Fibroblast of lung (primary cell): ENCODE data around the gene TSSK2. TPM values are rescaled to one million over a fixed set of nuclear protein-coding genes. Genes with fewer than 3 reads are reported as not detected.

Experiments
- DNase-seq, 2 donors: peaks; one replicate each; pipeline versions ENCODE4 v3.0.0 to v3.0.0-alpha.2; 2010; ENCODE audit warnings: low read depth in 2 of 2
- H2AFZ ChIP-seq: 2 replicates; pipeline ENCODE4 v1.5.1; 2012; ENCODE audit warnings: low read length, control low read depth, inconsistent platforms
- H3K27ac ChIP-seq: 2 replicates; pipeline ENCODE4 v1.5.1; 2011; ENCODE audit warnings: low read length, control low read depth; ENCODE audit not compliant: insufficient read depth
- H3K27me3 ChIP-seq: 2 replicates; pipeline ENCODE4 v1.5.1; 2011; ENCODE audit warnings: mild to moderate bottlenecking, low read length; ENCODE audit not compliant: control insufficient read depth, insufficient read depth
- H3K36me3 ChIP-seq: 2 replicates; pipeline ENCODE4 v1.5.1; 2011; ENCODE audit warnings: low read length; ENCODE audit not compliant: control insufficient read depth, insufficient read depth
- H3K4me1 ChIP-seq: 2 replicates; pipeline ENCODE4 v1.5.1; 2011; ENCODE audit warnings: low read length; ENCODE audit not compliant: control insufficient read depth, insufficient read depth; ENCODE audit errors: extremely low read depth
- H3K4me2 ChIP-seq: 2 replicates; pipeline ENCODE4 v1.5.1; 2011; ENCODE audit warnings: low read length, control low read depth; ENCODE audit not compliant: insufficient read depth; ENCODE audit errors: extremely low read depth
- H3K4me3 ChIP-seq, 4 experiments: fragments of 200-600 bp in 1 of 4; sonication (generic) in 1 of 4; replicated peaks in 1 of 4; 2 replicates each; pipeline ENCODE4 v1.5.1; 2011 to 2016; ENCODE audit warnings: low read length in 4 of 4, low read depth in 3 of 4, mild to moderate bottlenecking in 3 of 4, control low read depth in 2 of 4, inconsistent platforms in 1 of 4, mixed read lengths in 1 of 4; ENCODE audit not compliant: insufficient read depth in 1 of 4; ENCODE audit errors: control extremely low read depth in 1 of 4
- H3K79me2 ChIP-seq: 2 replicates; pipeline ENCODE4 v1.5.1; 2012; ENCODE audit warnings: mild to moderate bottlenecking, low read length, inconsistent platforms; ENCODE audit not compliant: control insufficient read depth, insufficient read depth
- H3K9ac ChIP-seq: 2 replicates; pipeline ENCODE4 v1.5.1; 2011; ENCODE audit warnings: mild to moderate bottlenecking, low read length, control low read depth; ENCODE audit not compliant: insufficient read depth
- H3K9me3 ChIP-seq: 2 replicates; pipeline ENCODE4 v1.5.1; 2012; ENCODE audit warnings: low read depth, low read length; ENCODE audit not compliant: control insufficient read depth, insufficient read depth
- H4K20me1 ChIP-seq: 2 replicates; pipeline ENCODE4 v1.5.1; 2011; ENCODE audit warnings: low read length; ENCODE audit not compliant: control insufficient read depth, insufficient read depth; ENCODE audit errors: extremely low read depth
- CTCF ChIP-seq, 2 donors: IDR thresholded peaks in 1 of 2; conservative IDR thresholded peaks in 1 of 2; 1 replicate in 1 of 2; 2 replicates in 1 of 2; pipeline ENCODE4 v1.5.1; 2011 to 2012; ENCODE audit warnings: low read length in 2 of 2, control low read depth in 1 of 2, inconsistent platforms in 1 of 2, low read depth in 1 of 2, mild to moderate bottlenecking in 1 of 2
- EZH2 ChIP-seq: IDR thresholded peaks from 2 replicates; pipeline ENCODE4 v1.5.1; 2012; ENCODE audit warnings: low read length, control low read depth, mild to moderate bottlenecking; ENCODE audit errors: missing control alignments
- polyA plus RNA-seq, 2 donors: library from polyadenylated mRNA; depleted of rRNA in 1 of 2; stranded (reverse) in 1 of 2; unstranded in 1 of 2; fragments of >200 nt; gene quantifications; 2 replicates each; pipeline ENCODE4 v1.2.1, GENCODE V29; 2011 to 2012; ENCODE audit warnings: missing spikeins in 1 of 2
- total RNA-seq: library from RNA; depleted of rRNA; stranded (reverse); fragments of >200 nt; gene quantifications from 2 replicates; pipeline ENCODE4 v1.2.1, GENCODE V29; 2014

TSSK2 gene
- total and polyA plus RNA-seq, 2 donors (not counting 1 experiment from before 2014, with no cell fraction given), result not detected

DNA sequence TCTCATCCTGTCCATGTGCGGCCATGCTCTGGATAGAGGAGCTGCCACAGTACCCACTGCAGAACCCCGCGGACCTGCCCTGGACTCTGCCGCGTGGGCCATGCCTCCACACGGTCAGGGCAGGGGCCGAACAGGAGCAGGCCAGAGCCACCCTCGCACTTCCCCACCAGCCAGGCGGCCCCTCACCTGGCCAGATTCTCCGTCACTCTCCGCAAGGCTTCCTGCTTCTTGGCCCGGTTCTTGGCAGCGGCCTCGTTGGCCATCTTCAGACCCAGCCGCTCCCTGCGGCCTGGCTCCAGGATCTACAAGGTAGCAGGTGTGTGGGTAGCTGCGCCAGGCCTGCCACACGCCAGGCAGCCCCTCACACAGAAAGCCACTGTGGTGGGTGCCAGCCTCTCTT, 3.8 kb downstream of the TSSK2 start:
- Histone ChIP-seq H3K9ac (no peak overlapping the region), H3K79me2 (no peaks in the 10 kb centered on the region), H4K20me1 (no peaks in the 10 kb centered on the region), H3K9me3 (no peaks in the 10 kb centered on the region), H2AFZ (no peak overlapping the region), H3K27me3 (no peaks in the 10 kb centered on the region), H3K4me1 (no peaks in the 10 kb centered on the region), H3K4me3 (no peak overlapping the region), H3K4me2 (no peak overlapping the region), H3K27ac (no peak overlapping the region), H3K36me3 (peaks cover 23% of the 10 kb centered on the region)
- no peak for TF ChIP-seq EZH2
- no peak for TF ChIP-seq CTCF (conservative IDR thresholded peaks at IDR 0.05 in 1 of 2, IDR thresholded peaks at IDR 0.05 in 1 of 2; ENCODE audit: low read depth in 1 of 2, low read length in 2 of 2)
- DNase-seq, result no peak

- Histone ChIP-seq H2AFZ (no peak overlapping the region), H3K9me3 (no peaks in the 10 kb centered on the region), H4K20me1 (no peaks in the 10 kb centered on the region), H3K4me3 (no peak overlapping the region), H3K4me2 (no peak overlapping the region), H3K9ac (no peak overlapping the region), H3K27ac (no peak overlapping the region), H3K27me3 (no peaks in the 10 kb centered on the region), H3K79me2 (no peaks in the 10 kb centered on the region), H3K36me3 (peaks cover 34% of the 10 kb centered on the region), H3K4me1 (no peaks in the 10 kb centered on the region)
- DNase-seq, result no peak
- TF ChIP-seq CTCF (conservative IDR thresholded peaks at IDR 0.05 in 1 of 2, IDR thresholded peaks at IDR 0.05 in 1 of 2; ENCODE audit: low read depth in 1 of 2, low read length in 2 of 2) (no peak), EZH2 (no peak)
Measured at GRCh38 chr22:19136915-19137314, 5.8 kb downstream of the TSSK2 start.

DNA sequence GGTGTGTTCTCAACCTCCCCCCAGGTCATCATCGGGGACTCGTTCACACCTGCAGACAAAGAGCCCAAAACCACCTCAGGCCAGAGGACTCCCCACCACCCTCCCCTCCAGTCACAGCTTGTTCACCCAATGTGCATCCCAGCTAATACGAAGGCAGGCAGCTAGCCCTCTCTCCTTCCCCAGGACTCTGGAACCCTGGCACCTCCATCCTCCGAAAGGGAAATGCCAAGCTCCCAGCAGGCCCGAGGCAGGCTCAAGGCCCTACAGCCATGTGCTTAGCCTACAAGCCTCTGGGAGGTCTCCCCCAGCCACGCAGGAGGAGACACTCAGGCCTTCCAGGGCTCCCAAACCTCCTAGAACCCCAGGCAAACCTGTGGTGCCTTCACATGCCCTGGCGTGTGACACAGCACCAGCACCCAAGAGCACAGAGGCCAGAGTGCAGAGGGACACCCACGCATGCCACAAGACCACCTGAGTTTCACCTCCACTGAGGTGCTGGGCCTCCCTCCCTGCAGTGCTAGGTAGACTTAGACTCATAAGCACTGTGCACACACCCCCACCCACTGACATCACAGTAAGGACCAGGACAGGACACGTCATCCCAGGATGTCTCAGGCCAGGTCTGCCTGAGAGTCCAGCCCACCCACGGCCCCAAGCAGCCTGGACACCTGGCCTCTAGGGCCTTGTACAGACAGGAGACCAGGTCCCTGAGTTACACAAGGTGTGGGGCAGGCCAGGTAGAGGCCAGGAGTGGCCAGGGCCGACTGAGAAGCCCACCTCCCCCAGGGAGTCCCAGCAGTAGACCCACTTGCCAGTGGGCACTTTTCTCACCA, 6.5 kb downstream of the TSSK2 start:
- no peak for DNase-seq
- no peaks in the 10 kb centered on the region for H3K4me1 ChIP-seq
- H3K4me3 ChIP-seq, result no peak overlapping the region
- no peak overlapping the region for H2AFZ ChIP-seq
- no peak for TF ChIP-seq EZH2
- no peak for TF ChIP-seq CTCF (conservative IDR thresholded peaks at IDR 0.05 in 1 of 2, IDR thresholded peaks at IDR 0.05 in 1 of 2; ENCODE audit: low read depth in 1 of 2, low read length in 2 of 2)
- no peaks in the 10 kb centered on the region for H4K20me1 ChIP-seq
- H3K27me3 ChIP-seq, result no peaks in the 10 kb centered on the region
- H3K36me3 ChIP-seq, result peaks cover 39% of the 10 kb centered on the region
- no peak overlapping the region for H3K4me2 ChIP-seq
- no peaks in the 10 kb centered on the region for H3K9me3 ChIP-seq
- H3K79me2 ChIP-seq, result no peaks in the 10 kb centered on the region
- no peak overlapping the region for H3K9ac ChIP-seq
- H3K27ac ChIP-seq, result no peak overlapping the region
